ENCODE data around the gene MRGPRG. TPM values are rescaled to one million over a fixed set of nuclear protein-coding genes. Genes with fewer than 3 reads are reported as not detected.

MRGPRG gene
- total RNA-seq, 1 experiment from 2014 or later = not detected

- ChIA-PET POLR2A (interaction anchor here (0.7 kb wide), 1 partner anchor 1095 kb away, joined by 3 read pairs; no protein-coding TSS in a partner anchor), CTCF (no interaction called here)
- no peak overlapping the region for H3K4me3 ChIP-seq (ENCODE audit: low read depth in 2 of 2, low read length in 2 of 2)
- in situ Hi-C loops (cut with HindIII; ENCODE audit: low pct_unique_long_range_greater_than_20kb, low sequenced_read_pairs) = no loop called here
- no peak for DNase-seq (ENCODE audit: low read depth, low spot score)
- TF ChIP-seq TCF7L2 (IDR thresholded peaks at IDR 0.05; ENCODE audit: low read depth, low read length) = no peak
- TF ChIP-seq REST (IDR thresholded peaks at IDR 0.05; ENCODE audit: insufficient read depth in 1 of 2, low read depth in 2 of 2, low read length in 1 of 2) = no peak
- TF ChIP-seq CTCF (IDR thresholded peaks at IDR 0.05) = no peak
- no peak for TF ChIP-seq POLR2AphosphoS5 (IDR thresholded peaks at IDR 0.05; ENCODE audit: low read depth, low read length)
- TF ChIP-seq SIN3A (IDR thresholded peaks at IDR 0.05; ENCODE audit: borderline replicate concordance, insufficient read depth, low read depth, low read length) = no peak
- no TSS peak for BruUV-seq (replicated peaks)
- H3K27ac ChIP-seq (ENCODE audit: low read length) = no peak overlapping the region
- H3K9me3 ChIP-seq (ENCODE audit: control insufficient read depth, insufficient read depth, low read depth, low read length) = no peaks in the 10 kb centered on the region
- ATAC-seq = no peak
- intact Hi-C loops (cut with micrococcal nuclease; ENCODE audit: unreplicated experiment) = no loop called here
- H3K36me3 ChIP-seq (ENCODE audit: control insufficient read depth, insufficient read depth, low read length) = no peaks in the 10 kb centered on the region
- H3K27me3 ChIP-seq (ENCODE audit: control insufficient read depth, insufficient read depth, low read length) = no peaks in the 10 kb centered on the region
- no peaks in the 10 kb centered on the region for H3K4me1 ChIP-seq (ENCODE audit: control insufficient read depth, insufficient read depth, low read length)
Observed at GRCh38 chr11:3182462-3182852, 36.2 kb downstream of the MRGPRG start.

- in situ Hi-C loops (cut with HindIII; ENCODE audit: low pct_unique_long_range_greater_than_20kb, low sequenced_read_pairs) (no loop called here), intact Hi-C loops (cut with micrococcal nuclease; ENCODE audit: unreplicated experiment) (no loop called here)
- Histone ChIP-seq H3K9me3 (ENCODE audit: control insufficient read depth, insufficient read depth, low read depth, low read length) (peaks cover 4% of the 10 kb centered on the region; the same call in 1 of the 2 replicates), H3K27ac (ENCODE audit: low read length) (no peak overlapping the region), H3K4me1 (ENCODE audit: control insufficient read depth, insufficient read depth, low read length) (no peaks in the 10 kb centered on the region), H3K4me3 (ENCODE audit: low read depth in 2 of 2, low read length in 2 of 2) (no peak overlapping the region), H3K27me3 (ENCODE audit: control insufficient read depth, insufficient read depth, low read length) (peaks cover 2% of the 10 kb centered on the region; the same call in 1 of the 2 replicates), H3K36me3 (ENCODE audit: control insufficient read depth, insufficient read depth, low read length) (no peaks in the 10 kb centered on the region)
- ChIA-PET POLR2A (interaction anchor here (0.7 kb wide), 1 partner anchor 1094 kb away, joined by 3 read pairs; no protein-coding TSS in a partner anchor), CTCF (no interaction called here)
- BruUV-seq (replicated peaks) = no TSS peak
- no peak for TF ChIP-seq CTCF (IDR thresholded peaks at IDR 0.05)
- DNase-seq (ENCODE audit: low read depth, low spot score) (no peak), ATAC-seq (no peak)
Observed at GRCh38 chr11:3181725-3182461, 36.7 kb downstream of the MRGPRG start.

All from Panc1 (cell line).